Smooth muscle cell (in vitro differentiated cells): Measurements from ENCODE around the gene DRICH1. TPM values are rescaled to one million over a fixed set of nuclear protein-coding genes. Genes with fewer than 3 reads are reported as not detected.
"Not testable (repeated sequence)": the region's sequence is repeated elsewhere in the genome, so short reads cannot be mapped to it uniquely, and the experiment has no call there.

Experiments
- DNase-seq: peaks from one replicate; lab custom pipeline; 2025; ENCODE audit not compliant: unreplicated experiment; lab: John Stamatoyannopoulos, UW
- H2AFZ ChIP-seq: fragments of 200-600 bp; sonication (generic); 2 replicates; pipeline ENCODE4 v1.6.0; 2016; ENCODE audit warnings: antibody characterized with exemption, low read depth, mild to moderate bottlenecking
- H3F3A ChIP-seq: fragments of 200-600 bp; sonication (generic); 2 replicates; pipeline ENCODE4 v1.6.0; 2017; ENCODE audit warnings: antibody characterized with exemption, low read depth
- H3K27ac ChIP-seq: fragments of 200-600 bp; sonication (generic); 2 replicates; pipeline ENCODE4 v1.5.1; 2016; ENCODE audit warnings: low read depth, mild to moderate bottlenecking
- H3K27me3 ChIP-seq: fragments of 200-600 bp; sonication (generic); 2 replicates; pipeline ENCODE4 v1.6.1; 2016; ENCODE audit warnings: low read depth, mild to moderate bottlenecking
- H3K36me3 ChIP-seq: fragments of 200-600 bp; sonication (generic); 2 replicates; pipeline ENCODE4 v1.5.1; 2016; ENCODE audit warnings: low read depth
- H3K4me1 ChIP-seq: fragments of 200-600 bp; sonication (generic); 2 replicates; pipeline ENCODE4 v1.5.1; 2016; ENCODE audit warnings: low read depth
- H3K4me2 ChIP-seq: fragments of 200-600 bp; sonication (generic); 2 replicates; pipeline ENCODE4 v1.6.0; 2016; ENCODE audit warnings: mild to moderate bottlenecking
- H3K4me3 ChIP-seq: fragments of 200-600 bp; sonication (generic); 2 replicates; pipeline ENCODE4 v1.5.1; 2016; ENCODE audit warnings: mild to moderate bottlenecking
- H3K79me2 ChIP-seq: fragments of 200-600 bp; sonication (generic); 2 replicates; pipeline ENCODE4 v1.6.0; 2016; ENCODE audit warnings: low read depth, mild to moderate bottlenecking
- H3K9ac ChIP-seq: fragments of 200-600 bp; sonication (generic); 2 replicates; pipeline ENCODE4 v1.6.0; 2016; ENCODE audit warnings: low read depth
- H3K9me3 ChIP-seq: fragments of 200-600 bp; sonication (generic); replicated peaks from 2 replicates; pipeline ENCODE4 v1.5.1; 2016; ENCODE audit warnings: low read depth
- H4K20me1 ChIP-seq: fragments of 200-600 bp; sonication (generic); 2 replicates; pipeline ENCODE4 v1.6.0; 2016; ENCODE audit warnings: low read depth
- WGBS: methylation state at CpG from one replicate; pipeline ENCODE4 v1.1.7; 2016; ENCODE audit warnings: low lambda C conversion rate; 5-methylcytosine and 5-hydroxymethylcytosine counted together
- polyA plus RNA-seq: library from polyadenylated mRNA; unstranded; fragments of >200 nt; fragmentation: Nextera tagmentation; extraction: Ambion mirVana; gene quantifications from 2 replicates; pipeline ENCODE4 v1.2.1, GENCODE V29; 2016
- total RNA-seq: library from RNA; depleted of rRNA; stranded (reverse); fragments of >200 nt; gene quantifications from 2 replicates; pipeline ENCODE4 v1.2.3, GENCODE V29; 2014
- TF ChIP-seq, protein P1 (sequence below): fragments of 200-600 bp; sonication (generic); IDR thresholded peaks from 2 replicates; pipeline ENCODE4 v1.5.1; 2017; ENCODE audit warnings: borderline replicate concordance, mild to moderate bottlenecking, antibody characterized with exemption; ENCODE audit not compliant: insufficient read depth, poor library complexity, severe bottlenecking

DRICH1 gene
- total and polyA plus RNA-seq, 2 experiments from 2014 or later, result not detected

DNA sequence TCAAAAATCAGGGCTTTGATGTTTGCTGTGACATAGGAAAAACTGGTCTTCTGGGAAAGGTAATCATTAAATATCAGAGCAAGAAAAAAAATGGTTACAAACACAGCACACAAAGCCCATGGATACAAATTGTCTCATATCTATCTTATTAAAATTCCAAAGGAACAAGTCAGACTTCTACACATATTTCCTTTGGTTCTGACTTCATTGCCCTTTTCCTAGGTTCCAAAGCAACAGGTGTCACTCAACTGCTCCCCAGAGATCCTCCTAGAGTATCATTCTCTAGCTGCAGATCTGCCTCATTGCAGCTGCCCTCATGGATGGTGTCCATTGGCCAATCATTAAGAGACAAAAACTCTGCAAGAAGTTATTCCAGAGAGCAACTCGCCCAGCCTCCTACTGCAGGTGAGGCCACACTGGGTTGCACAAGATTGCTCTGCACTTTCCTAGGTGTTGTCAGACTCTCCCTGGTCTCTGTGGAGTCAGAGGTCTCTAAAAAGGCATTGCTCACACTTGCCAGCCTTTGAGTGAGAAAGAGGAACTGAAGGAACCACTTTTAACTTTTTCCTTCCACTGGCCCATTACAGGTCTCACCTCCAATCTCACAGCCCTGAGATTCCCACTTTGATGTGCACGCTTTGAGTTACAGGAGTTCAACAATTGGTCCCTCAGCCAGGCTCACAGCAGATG, 5.7 kb downstream of the DRICH1 start:
- no peaks in the 10 kb centered on the region for H3K79me2 ChIP-seq
- TF ChIP-seq, protein P1, sequence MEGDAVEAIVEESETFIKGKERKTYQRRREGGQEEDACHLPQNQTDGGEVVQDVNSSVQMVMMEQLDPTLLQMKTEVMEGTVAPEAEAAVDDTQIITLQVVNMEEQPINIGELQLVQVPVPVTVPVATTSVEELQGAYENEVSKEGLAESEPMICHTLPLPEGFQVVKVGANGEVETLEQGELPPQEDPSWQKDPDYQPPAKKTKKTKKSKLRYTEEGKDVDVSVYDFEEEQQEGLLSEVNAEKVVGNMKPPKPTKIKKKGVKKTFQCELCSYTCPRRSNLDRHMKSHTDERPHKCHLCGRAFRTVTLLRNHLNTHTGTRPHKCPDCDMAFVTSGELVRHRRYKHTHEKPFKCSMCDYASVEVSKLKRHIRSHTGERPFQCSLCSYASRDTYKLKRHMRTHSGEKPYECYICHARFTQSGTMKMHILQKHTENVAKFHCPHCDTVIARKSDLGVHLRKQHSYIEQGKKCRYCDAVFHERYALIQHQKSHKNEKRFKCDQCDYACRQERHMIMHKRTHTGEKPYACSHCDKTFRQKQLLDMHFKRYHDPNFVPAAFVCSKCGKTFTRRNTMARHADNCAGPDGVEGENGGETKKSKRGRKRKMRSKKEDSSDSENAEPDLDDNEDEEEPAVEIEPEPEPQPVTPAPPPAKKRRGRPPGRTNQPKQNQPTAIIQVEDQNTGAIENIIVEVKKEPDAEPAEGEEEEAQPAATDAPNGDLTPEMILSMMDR, result no peak
- no peak overlapping the region for H3K4me2 ChIP-seq
- no peaks in the 10 kb centered on the region for H3K4me1 ChIP-seq
- H3K4me3 ChIP-seq, result no peak overlapping the region
- H3F3A ChIP-seq, result no peaks in the 10 kb centered on the region
- H4K20me1 ChIP-seq, result no peaks in the 10 kb centered on the region
- H2AFZ ChIP-seq, result no peak overlapping the region
- WGBS, result 89% methylated on average over 2 of the region's 2 CpGs
- H3K36me3 ChIP-seq, result no peaks in the 10 kb centered on the region
- H3K9ac ChIP-seq, result no peak overlapping the region
- H3K9me3 ChIP-seq, result no peaks in the 10 kb centered on the region
- H3K27me3 ChIP-seq, result no peaks in the 10 kb centered on the region
- no peak overlapping the region for H3K27ac ChIP-seq
- no peak for DNase-seq

DNA sequence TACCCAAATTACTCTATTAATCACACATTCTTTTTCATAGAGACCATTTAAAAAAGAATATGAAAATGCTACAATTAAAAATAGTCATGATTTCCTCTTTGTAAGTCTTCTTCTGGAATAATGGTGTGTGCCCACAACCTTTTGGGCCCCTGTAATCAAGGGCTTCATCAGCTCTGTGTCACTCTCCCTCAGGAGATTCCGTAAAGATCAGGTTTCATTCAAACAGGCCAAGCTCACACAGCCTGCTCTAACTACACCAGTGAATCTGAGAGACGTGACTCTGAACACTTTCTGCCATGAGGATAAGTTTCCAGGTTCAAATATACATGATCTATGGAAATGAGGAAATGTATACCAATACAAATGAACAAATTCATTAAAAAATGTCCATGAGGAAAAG, 9.5 kb downstream of the DRICH1 start:
- Histone ChIP-seq H3K9ac (no peak overlapping the region), H3K79me2 (no peaks in the 10 kb centered on the region), H4K20me1 (no peaks in the 10 kb centered on the region), H3K4me1 (no peaks in the 10 kb centered on the region), H3K27ac (no peak overlapping the region), H3K36me3 (no peaks in the 10 kb centered on the region), H3F3A (no peaks in the 10 kb centered on the region), H3K4me2 (no peak overlapping the region), H3K4me3 (no peak overlapping the region), H3K27me3 (no peaks in the 10 kb centered on the region), H3K9me3 (no peaks in the 10 kb centered on the region), H2AFZ (no peak overlapping the region)
- no peak for DNase-seq
- WGBS, result 37% methylated on average over 2 of the region's 2 CpGs
- TF ChIP-seq, protein P1, result no peak

DNA sequence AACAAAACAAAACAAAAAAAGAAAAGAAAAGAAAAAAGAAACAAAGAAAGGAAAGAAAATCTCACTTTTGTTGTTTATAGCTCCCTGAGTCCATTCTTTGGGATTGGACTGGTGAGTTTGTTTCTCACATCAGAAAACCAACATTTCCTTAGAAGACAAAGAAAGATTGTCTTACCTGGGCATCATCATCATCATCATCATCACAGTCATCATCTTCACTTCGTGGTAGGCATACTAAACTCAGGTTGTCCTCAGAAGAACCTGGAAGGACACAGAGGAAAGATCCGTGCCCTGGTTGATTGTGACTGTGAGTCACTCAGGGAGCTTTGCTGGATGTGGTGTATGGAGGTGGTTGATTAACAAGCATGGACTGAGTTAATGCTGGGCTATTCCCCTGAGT, 10.2 kb downstream of the DRICH1 start:
- DNase-seq, H4K20me1 ChIP-seq, H3K9ac ChIP-seq, H3K9me3 ChIP-seq, H3K36me3 ChIP-seq, H3K27ac ChIP-seq, H2AFZ ChIP-seq, H3K79me2 ChIP-seq, H3K27me3 ChIP-seq, H3K4me1 ChIP-seq, H3F3A ChIP-seq, H3K4me3 ChIP-seq, H3K4me2 ChIP-seq: not testable (repeated sequence)
- 51% methylated on average over 2 of the region's 2 CpGs for WGBS

DNA sequence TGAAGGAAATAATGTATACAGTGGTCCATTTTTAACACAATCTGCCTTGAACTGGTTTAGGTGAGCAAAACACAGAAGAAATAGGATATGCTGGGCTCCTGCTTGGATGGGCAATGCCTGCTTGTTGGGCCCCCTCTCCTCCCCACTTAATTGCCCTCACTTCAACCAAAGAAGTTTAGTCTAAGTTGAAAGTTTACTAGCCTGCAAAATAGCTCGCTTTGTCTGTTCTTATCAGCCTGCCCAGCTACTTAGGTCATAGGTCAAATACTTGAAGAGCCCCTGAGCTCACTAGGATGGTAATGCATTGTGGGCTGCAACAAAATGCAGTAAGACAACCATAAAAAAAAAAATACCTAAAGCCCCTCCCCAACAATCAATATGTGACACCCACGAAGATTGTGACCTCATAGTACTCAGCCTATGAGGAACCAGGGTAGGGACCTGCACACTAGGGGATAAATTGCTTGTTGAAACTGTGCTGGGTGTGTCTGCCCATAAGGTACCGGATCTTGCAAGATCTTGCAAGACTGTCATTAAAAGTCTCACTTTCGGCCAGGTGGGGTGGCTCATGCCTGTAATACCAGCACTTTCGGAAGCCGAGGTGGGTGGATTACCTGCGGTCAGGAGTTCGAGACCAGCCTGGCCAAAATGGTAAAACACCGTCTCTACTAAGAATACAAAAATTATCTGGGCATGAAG, 10.9 kb downstream of the DRICH1 start:
- no peaks in the 10 kb centered on the region for H3K9me3 ChIP-seq
- no peak overlapping the region for H3K27ac ChIP-seq
- 77% methylated on average over 9 of the region's 9 CpGs for WGBS

More for the DNA sequence above, 10.9 kb downstream of the DRICH1 start:
- no peaks in the 10 kb centered on the region for H4K20me1 ChIP-seq
- no peak overlapping the region for H2AFZ ChIP-seq
- H3K79me2 ChIP-seq, result no peaks in the 10 kb centered on the region
- TF ChIP-seq, protein P1, result no peak
- H3K4me1 ChIP-seq, result no peaks in the 10 kb centered on the region
- peaks cover 7% of the 10 kb centered on the region for H3K27me3 ChIP-seq
- no peak overlapping the region for H3K9ac ChIP-seq
- no peaks in the 10 kb centered on the region for H3K36me3 ChIP-seq
- no peaks in the 10 kb centered on the region for H3F3A ChIP-seq
- no peak for DNase-seq
- H3K4me3 ChIP-seq, result no peak overlapping the region
- H3K4me2 ChIP-seq, result no peak overlapping the region
